ENCODE results near the gene FBXW7. TPM values are rescaled to one million over a fixed set of nuclear protein-coding genes. Genes with fewer than 3 reads are reported as not detected.

Gene FBXW7
- total and polyA plus RNA-seq, 2 donors (not counting 1 experiment from before 2014, with no cell fraction given) = 23.0 to 125 TPM

GRCh38 chr4:152310257-152310656, 225.6 kb downstream of the FBXW7 start:
- no peak for TF ChIP-seq CTCF (IDR thresholded peaks at IDR 0.05)
- TF ChIP-seq EZH2 (IDR thresholded peaks at IDR 0.05; ENCODE audit: borderline replicate concordance, insufficient read depth, low read depth, low read length, poor library complexity, severe bottlenecking) = no peak
- Histone ChIP-seq H3K9me3 (ENCODE audit: control extremely low read depth in 1 of 3, control insufficient read depth in 2 of 3, insufficient read depth in 1 of 3, low read length in 2 of 3) (no peaks in the 10 kb centered on the region), H3K36me3 (replicated peaks in 1 of 2; ENCODE audit: control extremely low read depth in 1 of 2, control insufficient read depth in 1 of 2, extremely low read depth in 1 of 2, insufficient read depth in 2 of 2, low read length in 1 of 2) (no peaks in the 10 kb centered on the region), H4K20me1 (ENCODE audit: control insufficient read depth, insufficient read depth, low read length, poor library complexity, severe bottlenecking) (no peaks in the 10 kb centered on the region), H3K27ac (ENCODE audit: low read length in 2 of 2) (no peak overlapping the region), H3K4me1 (ENCODE audit: control insufficient read depth in 2 of 2, insufficient read depth in 2 of 2, low read length in 2 of 2) (no peaks in the 10 kb centered on the region), H3K4me2 (replicated peaks; ENCODE audit: low read depth, low read length, poor library complexity, severe bottlenecking) (no peak overlapping the region), H3K4me3 (ENCODE audit: control extremely low read depth in 1 of 5, extremely low read depth in 1 of 5, insufficient read depth in 1 of 5, low read depth in 2 of 5, low read length in 4 of 5) (no peak overlapping the region), H2AFZ (ENCODE audit: insufficient read depth, low read depth, low read length, poor library complexity, severe bottlenecking) (no peak overlapping the region), H3K27me3 (replicated peaks in 1 of 4; ENCODE audit: control extremely low read depth in 1 of 4, control insufficient read depth in 3 of 4, insufficient read depth in 4 of 4, low read length in 3 of 4) (no peaks in the 10 kb centered on the region), H3K9ac (ENCODE audit: low read length) (no peak overlapping the region), H3K79me2 (ENCODE audit: control insufficient read depth, insufficient read depth, low read length) (no peaks in the 10 kb centered on the region)
- H3K4me1 Mint-ChIP-seq = peaks cover 3% of the 10 kb centered on the region
- DNase-seq (no peak), ATAC-seq (ENCODE audit: low read depth) (no peak)
- WGBS (ENCODE audit: insufficient coverage) = no CpG with 5 or more reads among the region's 2 CpGs
- H3K27ac Mint-ChIP-seq = no peak overlapping the region
- POLR2A ChIA-PET = no interaction called here
- H3K9me3 Mint-ChIP-seq (ENCODE audit: insufficient read depth) = peaks cover 2% of the 10 kb centered on the region
- intact Hi-C loops (cut with micrococcal nuclease) = no loop called here
- CTCF ChIA-PET = no interaction called here
- H3K4me3 Mint-ChIP-seq = no peak overlapping the region
- no peaks in the 10 kb centered on the region for H3K27me3 Mint-ChIP-seq

- ChIA-PET POLR2A (no interaction called here), CTCF (no interaction called here)
- Mint-ChIP-seq H3K4me3 (no peak overlapping the region), H3K4me1 (peaks cover 3% of the 10 kb centered on the region), H3K27me3 (peaks cover 3% of the 10 kb centered on the region), H3K9me3 (ENCODE audit: insufficient read depth) (peaks cover 2% of the 10 kb centered on the region), H3K27ac (no peak overlapping the region)
- TF ChIP-seq EZH2 (IDR thresholded peaks at IDR 0.05; ENCODE audit: borderline replicate concordance, insufficient read depth, low read depth, low read length, poor library complexity, severe bottlenecking) (no peak), CTCF (IDR thresholded peaks at IDR 0.05) (no peak)
- Histone ChIP-seq H4K20me1 (ENCODE audit: control insufficient read depth, insufficient read depth, low read length, poor library complexity, severe bottlenecking) (no peaks in the 10 kb centered on the region), H3K4me1 (ENCODE audit: control insufficient read depth in 2 of 2, insufficient read depth in 2 of 2, low read length in 2 of 2) (no peaks in the 10 kb centered on the region), H3K4me2 (replicated peaks; ENCODE audit: low read depth, low read length, poor library complexity, severe bottlenecking) (no peak overlapping the region), H3K9me3 (ENCODE audit: control extremely low read depth in 1 of 3, control insufficient read depth in 2 of 3, insufficient read depth in 1 of 3, low read length in 2 of 3) (no peaks in the 10 kb centered on the region), H3K4me3 (ENCODE audit: control extremely low read depth in 1 of 5, extremely low read depth in 1 of 5, insufficient read depth in 1 of 5, low read depth in 2 of 5, low read length in 4 of 5) (no peak overlapping the region), H3K9ac (ENCODE audit: low read length) (no peak overlapping the region), H3K27ac (ENCODE audit: low read length in 2 of 2) (no peak overlapping the region), H3K36me3 (replicated peaks in 1 of 2; ENCODE audit: control extremely low read depth in 1 of 2, control insufficient read depth in 1 of 2, extremely low read depth in 1 of 2, insufficient read depth in 2 of 2, low read length in 1 of 2) (no peaks in the 10 kb centered on the region), H3K79me2 (ENCODE audit: control insufficient read depth, insufficient read depth, low read length) (no peaks in the 10 kb centered on the region), H3K27me3 (replicated peaks in 1 of 4; ENCODE audit: control extremely low read depth in 1 of 4, control insufficient read depth in 3 of 4, insufficient read depth in 4 of 4, low read length in 3 of 4) (no peaks in the 10 kb centered on the region), H2AFZ (ENCODE audit: insufficient read depth, low read depth, low read length, poor library complexity, severe bottlenecking) (no peak overlapping the region)
- DNase-seq (no peak), ATAC-seq (ENCODE audit: low read depth) (no peak)
- intact Hi-C loops (cut with micrococcal nuclease) = no loop called here
- WGBS (ENCODE audit: insufficient coverage) = no CpG with 5 or more reads among the region's 2 CpGs
These were observed 226.5 kb downstream of the FBXW7 start for GRCh38 chr4:152309418-152309817.
